Lung (tissue), 12 donors: ENCODE results near the gene ADPRHL1. TPM values are rescaled to one million over a fixed set of nuclear protein-coding genes. Genes with fewer than 3 reads are reported as not detected.

Experiments
- ATAC-seq: fragments of 200-7000 bp; cut with Tn5 transposase; one replicate; pipeline ENCODE4 v1.9.1; 2020; ENCODE audit warnings: moderate number of reproducible peaks; ENCODE audit not compliant: insufficient read depth, low FRiP score
- DNase-seq, 3 donors: peaks; one replicate each; pipeline ENCODE4 v3.0.0-alpha.2; 2013 to 2017
- H3K27ac ChIP-seq, 2 donors: one replicate each; pipeline ENCODE4 v1.5.1; 2013; ENCODE audit warnings: mild to moderate bottlenecking in 2 of 2, moderate library complexity in 2 of 2, control low read depth in 1 of 2, inconsistent platforms in 1 of 2, low read depth in 1 of 2, low read length in 1 of 2
- H3K27me3 ChIP-seq, 3 donors: one replicate each; pipeline ENCODE4 v1.5.1; 2013; ENCODE audit warnings: low read length in 2 of 3; ENCODE audit not compliant: control insufficient read depth in 3 of 3, insufficient read depth in 3 of 3
- H3K36me3 ChIP-seq, 4 donors: one replicate each; pipeline ENCODE4 v1.5.1; 2013; ENCODE audit warnings: low read length in 4 of 4, mild to moderate bottlenecking in 1 of 4, moderate library complexity in 1 of 4; ENCODE audit not compliant: control insufficient read depth in 4 of 4, insufficient read depth in 4 of 4
- H3K4me1 ChIP-seq, 5 donors: one replicate each; pipeline ENCODE4 v1.5.1; 2013; ENCODE audit warnings: low read length in 5 of 5, mild to moderate bottlenecking in 2 of 5, moderate library complexity in 1 of 5; ENCODE audit not compliant: control insufficient read depth in 5 of 5, insufficient read depth in 5 of 5
- H3K4me3 ChIP-seq: one replicate; pipeline ENCODE4 v1.5.1; 2013; ENCODE audit warnings: mild to moderate bottlenecking, control low read depth, moderate library complexity
- H3K9ac ChIP-seq, 2 donors: one replicate each; pipeline ENCODE4 v1.5.1; 2013; ENCODE audit warnings: low read length in 2 of 2, control low read depth in 1 of 2; ENCODE audit not compliant: insufficient read depth in 1 of 2
- H3K9me3 ChIP-seq, 4 donors: one replicate each; pipeline ENCODE4 v1.5.1; 2013; ENCODE audit warnings: low read length in 3 of 4, mild to moderate bottlenecking in 1 of 4, moderate library complexity in 1 of 4; ENCODE audit not compliant: control insufficient read depth in 4 of 4, insufficient read depth in 3 of 4
- CTCF ChIP-seq: IDR thresholded peaks from 2 replicates; pipeline ENCODE4 v1.5.1; 2012; ENCODE audit warnings: mild to moderate bottlenecking; ENCODE audit errors: control extremely low read depth, extremely low read depth
- WGBS, 2 donors: extraction: QIAGEN DNeasy Blood & Tissue Kit; methylation state at CpG; one replicate each; pipeline ENCODE4 v1.1.7; 2013; 5-methylcytosine and 5-hydroxymethylcytosine counted together
- polyA plus RNA-seq, 2 donors: library from polyadenylated mRNA; stranded (reverse); fragments of 200-250 nt; gene quantifications; one replicate each; pipeline ENCODE4 v1.2.1, GENCODE V29; 2013
- total RNA-seq, 2 donors: library from RNA; depleted of rRNA in 1 of 2; stranded (reverse); fragments of >200 nt in 1 of 2; gene quantifications; one replicate each; pipeline ENCODE4 v1.2.1, GENCODE V29; 2014 to 2021
- donor health status: control.
- donor health status: control.
- donor health status: Bipolar disorder and iron deficiency.
- donor health status: healthy.
- donor health status: DM: yes; HTN: yes; CAD: no.

The ADPRHL1 gene
- total and polyA plus RNA-seq, 4 donors: 0.83 to 4.9 (median 1.3) TPM

- Histone ChIP-seq H3K4me1 (peaks cover 0 to 9% (median 0%) of the 10 kb centered on the region in 5 donors), H3K4me3 (no peak overlapping the region), H3K27me3 (no peaks in the 10 kb centered on the region), H3K9me3 (no peaks in the 10 kb centered on the region), H3K9ac (peak overlapping the region in 1 of 2 donors; percentile 34), H3K36me3 (peaks cover 5 to 33% (median 23%) of the 10 kb centered on the region in 4 donors), H3K27ac (peak overlapping the region in 1 of 2 donors; percentile 32)
- WGBS, 2 donors: 73 to 75% methylated on average over 23 of the region's 23 CpGs
- DNase-seq (peak; percentile 69 to 79 (median 74)), ATAC-seq (no peak)
- no peak for TF ChIP-seq CTCF
Measured at GRCh38 chr13:113458253-113459065, 5.2 kb upstream of the ADPRHL1 start.

DNA sequence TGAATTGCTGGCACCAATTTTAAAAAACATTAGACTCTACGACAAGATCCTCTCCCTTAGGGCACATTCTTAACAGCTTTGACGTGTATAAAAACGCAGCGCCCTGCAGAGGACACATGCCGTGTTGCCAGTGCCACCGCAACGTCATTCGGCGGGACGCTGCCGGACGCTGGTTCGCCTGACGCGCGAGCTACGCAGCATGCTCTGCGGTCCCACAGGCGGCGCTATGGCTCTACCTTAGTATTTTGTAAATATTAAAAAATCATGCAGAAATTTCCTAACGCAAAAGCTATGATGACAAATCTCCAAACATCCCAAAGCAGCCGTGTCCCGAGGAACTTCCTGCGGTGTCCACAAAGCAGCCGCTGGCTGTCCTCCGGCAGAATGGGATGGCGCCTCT, 4.2 kb upstream of the ADPRHL1 start:
- no peak for TF ChIP-seq CTCF
- 93 to 97% methylated on average over 27 of the region's 27 CpGs for WGBS, 2 donors
- Histone ChIP-seq H3K9ac (no peak overlapping the region), H3K36me3 (peaks cover 5 to 36% (median 23%) of the 10 kb centered on the region in 4 donors), H3K27me3 (no peaks in the 10 kb centered on the region), H3K27ac (no peak overlapping the region), H3K4me3 (no peak overlapping the region), H3K4me1 (peaks cover 0 to 9% (median 0%) of the 10 kb centered on the region in 5 donors), H3K9me3 (no peaks in the 10 kb centered on the region)
- no peak for ATAC-seq
- DNase-seq: no peak

GRCh38 chr13:113456116-113456702, 2.9 kb upstream of the ADPRHL1 start:
- no peak for DNase-seq

More at GRCh38 chr13:113456116-113456702, 2.9 kb upstream of the ADPRHL1 start:
- Histone ChIP-seq H3K4me1 (peaks cover 0 to 9% (median 0%) of the 10 kb centered on the region in 5 donors), H3K4me3 (no peak overlapping the region), H3K36me3 (peaks cover 5 to 36% (median 23%) of the 10 kb centered on the region in 4 donors), H3K9me3 (no peaks in the 10 kb centered on the region), H3K27me3 (no peaks in the 10 kb centered on the region), H3K9ac (no peak overlapping the region), H3K27ac (no peak overlapping the region)
- no peak for ATAC-seq
- 96 to 99% methylated on average over 16 of the region's 16 CpGs for WGBS, 2 donors
- no peak for TF ChIP-seq CTCF
